HG03103 (cell line): ENCODE results near the gene STK39.
"Not testable (repeated sequence)": the region's sequence is repeated elsewhere in the genome, so short reads cannot be mapped to it uniquely, and the experiment has no call there.

Experiments used
- ATAC-seq: cut with Tn5 transposase; IDR thresholded peaks from one replicate; pipeline ENCODE4 v1.9.1; 2021; ENCODE audit warnings: low read depth; ENCODE audit not compliant: unreplicated experiment

Gene STK39

GRCh38 chr2:168143813-168144212, 103.6 kb downstream of the STK39 start:
- ATAC-seq, result no peak

GRCh38 chr2:168140892-168141291, 106.5 kb downstream of the STK39 start:
- ATAC-seq, result no peak

GRCh38 chr2:168139852-168140251, 107.5 kb downstream of the STK39 start:
- no peak for ATAC-seq

GRCh38 chr2:168138901-168139300, 108.5 kb downstream of the STK39 start:
- ATAC-seq, result no peak

GRCh38 chr2:168138374-168138773, 109.0 kb downstream of the STK39 start:
- ATAC-seq, result no peak

DNA sequence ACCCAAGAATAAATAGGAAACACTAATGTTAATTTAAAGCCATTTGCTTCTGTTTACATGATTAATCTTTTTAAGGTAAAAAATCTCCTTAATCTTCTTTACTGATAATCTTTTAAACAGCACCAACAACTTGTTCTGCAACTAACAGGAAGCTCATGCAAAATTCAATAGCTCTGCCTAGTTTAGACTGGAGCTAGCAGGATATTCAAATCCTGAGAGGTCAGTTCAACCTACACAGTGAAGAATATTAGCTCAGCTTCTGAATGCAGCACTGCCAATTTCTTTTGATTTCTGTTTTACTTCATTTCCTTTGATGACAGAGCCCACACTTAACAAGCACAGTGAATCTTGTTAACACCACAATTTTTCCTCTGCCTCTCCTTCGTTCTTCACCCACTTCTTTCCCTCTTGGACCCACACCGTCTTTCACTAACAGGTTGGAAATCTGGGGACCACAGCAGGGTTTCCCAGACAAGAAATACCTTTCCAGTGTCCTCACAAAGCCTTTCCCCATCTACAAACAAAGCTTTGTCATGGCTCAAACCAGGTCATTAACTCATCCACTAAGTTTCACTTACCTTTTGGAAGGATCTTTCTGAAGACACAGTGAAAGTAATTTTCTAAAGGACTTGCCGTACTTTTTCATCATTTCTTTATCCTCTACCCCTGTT, 109.8 kb downstream of the STK39 start:
- ATAC-seq, result no peak

GRCh38 chr2:168136392-168136977, 110.9 kb downstream of the STK39 start:
- peak; percentile 80 for ATAC-seq

DNA sequence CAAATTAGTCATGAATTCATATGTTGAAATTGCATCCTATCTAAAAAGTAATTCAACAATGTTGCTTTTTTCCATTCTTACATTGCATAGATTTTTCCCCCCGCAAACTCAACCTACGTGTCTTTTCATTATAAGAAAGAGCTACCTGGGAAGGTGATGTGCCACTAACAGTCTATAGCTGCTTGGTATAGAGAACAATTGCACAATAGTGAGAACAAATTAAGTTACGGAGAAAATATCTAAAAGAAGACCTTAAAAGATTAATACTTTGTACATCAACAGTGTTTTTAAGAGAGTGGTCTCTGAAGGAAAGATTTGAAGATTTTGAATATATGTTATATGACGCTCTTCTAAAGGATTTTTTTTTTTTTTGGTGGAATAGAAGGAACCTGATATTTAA, 111.8 kb downstream of the STK39 start:
- ATAC-seq, result no peak

DNA sequence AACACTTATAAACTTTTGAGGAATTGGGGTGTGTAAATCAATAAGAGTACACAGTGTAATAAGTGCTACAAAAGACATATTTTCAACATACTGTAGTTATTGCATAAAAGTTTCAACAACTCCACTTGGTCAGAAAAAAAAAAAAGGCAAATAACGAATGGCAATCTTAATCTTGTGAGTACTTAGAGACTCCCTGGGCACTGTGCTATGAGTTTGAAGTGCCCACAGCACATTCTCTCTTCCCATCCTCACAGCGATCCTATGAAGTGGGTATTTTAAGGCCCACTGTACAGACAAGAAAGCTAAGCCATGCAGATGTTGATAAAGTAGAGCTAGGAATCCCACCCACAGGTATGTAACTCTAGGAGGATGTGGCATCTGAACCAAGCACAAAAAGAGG, 112.3 kb downstream of the STK39 start:
- ATAC-seq, result no peak

GRCh38 chr2:168134485-168134884, 112.9 kb downstream of the STK39 start:
- ATAC-seq, result no peak

GRCh38 chr2:168132389-168132788, 115.0 kb downstream of the STK39 start:
- ATAC-seq, result no peak

GRCh38 chr2:168130346-168130745, 117.0 kb downstream of the STK39 start:
- no peak for ATAC-seq

GRCh38 chr2:168127371-168127770, 120.0 kb downstream of the STK39 start:
- no peak for ATAC-seq

DNA sequence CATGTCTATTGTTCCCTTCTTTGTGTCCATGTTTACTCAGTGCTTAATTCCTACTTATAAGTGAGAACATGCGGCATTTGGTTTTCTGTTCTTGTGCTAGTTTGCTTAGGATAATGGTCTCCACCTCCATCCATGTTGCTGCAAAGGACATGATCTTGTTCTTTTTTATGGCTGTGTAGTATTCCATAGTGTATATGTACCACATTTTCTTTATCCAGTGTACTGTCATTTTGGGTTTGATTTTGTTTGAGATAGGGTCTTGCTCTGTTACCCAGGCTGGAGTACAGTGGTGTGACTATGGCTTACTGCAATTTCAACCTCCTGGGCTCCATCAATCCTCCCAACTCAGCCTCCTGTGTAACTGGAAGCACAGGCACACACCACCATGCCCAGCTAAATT, 125.2 kb downstream of the STK39 start:
- not testable (repeated sequence) for ATAC-seq

- ATAC-seq, result no peak
Measured at GRCh38 chr2:168120730-168121129, 126.7 kb downstream of the STK39 start.

GRCh38 chr2:168120310-168120709, 127.1 kb downstream of the STK39 start:
- ATAC-seq, result no peak

DNA sequence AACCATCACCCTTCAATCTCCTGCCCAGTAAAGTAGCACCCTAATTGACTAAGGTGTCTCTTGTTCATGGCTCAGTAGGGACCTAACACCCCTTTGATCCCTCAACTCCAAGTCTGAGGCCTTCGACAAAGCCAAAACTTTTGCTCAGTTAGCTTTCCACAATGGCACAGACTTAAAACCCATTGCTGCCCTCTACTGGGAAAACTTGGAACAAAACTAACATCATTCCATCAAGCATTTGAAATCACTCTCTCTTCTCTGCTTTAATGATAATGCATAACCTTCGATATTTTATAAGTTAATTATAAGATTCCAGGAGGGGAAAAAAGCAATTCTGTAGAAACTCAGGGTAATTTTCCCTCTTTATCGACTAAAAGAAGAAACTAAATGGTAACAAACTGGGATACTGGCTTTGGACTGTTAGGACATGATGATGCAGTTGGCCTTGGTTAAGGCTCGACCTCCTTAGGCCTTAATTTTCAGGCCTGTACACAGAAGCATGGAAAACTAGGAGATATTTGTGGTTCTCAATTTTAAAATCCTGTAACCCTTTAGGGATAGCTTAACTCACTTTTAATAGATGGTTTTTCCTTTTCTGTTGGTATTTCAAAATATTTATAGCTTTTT, 127.8 kb downstream of the STK39 start:
- ATAC-seq, result peak; percentile 67

DNA sequence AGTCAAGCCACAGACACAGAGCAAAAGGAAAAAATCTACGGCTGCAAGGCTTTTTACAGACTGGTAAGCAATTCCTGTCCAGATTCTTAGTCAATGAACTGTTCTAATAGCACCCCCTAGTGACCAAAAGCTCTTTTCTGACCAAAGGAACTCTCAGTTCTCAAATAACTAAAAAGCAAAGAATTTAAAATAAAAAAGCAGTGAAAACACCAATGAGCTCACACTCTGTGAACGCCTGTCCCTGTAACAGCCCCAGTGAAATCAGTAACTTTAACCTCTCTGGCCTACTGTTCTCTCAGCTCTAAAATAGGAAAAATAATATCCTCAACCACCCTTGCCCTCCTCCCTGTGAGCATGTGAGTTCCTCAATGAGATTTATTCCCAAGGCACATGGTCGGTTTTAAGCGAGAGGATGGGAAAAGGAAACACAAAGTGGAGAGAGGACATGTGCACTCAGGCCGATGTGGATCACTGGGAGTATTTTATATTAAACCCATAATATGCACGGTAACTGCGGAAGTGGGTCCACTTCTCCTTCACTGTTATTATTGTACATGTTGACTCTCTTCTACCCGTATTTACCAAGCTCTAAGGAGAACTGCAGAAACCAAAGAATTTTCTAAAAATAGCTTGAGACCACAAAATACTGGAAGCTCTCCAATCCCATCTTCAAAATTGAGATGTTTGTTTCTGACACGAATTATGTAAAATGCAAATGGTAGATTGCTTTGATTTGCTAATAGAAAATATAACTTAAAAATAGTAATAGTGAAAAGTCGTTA, 128.5 kb downstream of the STK39 start:
- ATAC-seq, result peak; percentile 64

GRCh38 chr2:168116448-168116847, 130.9 kb downstream of the STK39 start:
- no peak for ATAC-seq

DNA sequence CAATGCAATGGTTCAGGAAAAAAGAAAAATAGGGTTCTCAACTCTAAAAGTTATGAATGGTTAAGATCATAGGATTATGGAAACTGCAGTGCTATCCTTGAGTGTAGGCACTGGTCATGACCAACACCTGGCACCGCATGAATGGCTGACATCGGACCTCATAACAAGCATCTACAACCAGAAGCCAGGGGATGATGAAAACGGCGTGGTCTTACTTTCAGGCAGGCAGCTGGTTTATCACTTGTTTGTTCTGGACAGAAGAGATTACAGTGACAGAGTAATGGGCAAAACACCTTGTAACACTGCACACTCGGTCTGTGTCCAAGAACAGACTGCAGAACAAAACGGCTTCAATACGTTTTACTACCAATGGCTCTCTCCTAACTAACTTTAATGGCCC, 132.8 kb downstream of the STK39 start:
- ATAC-seq, result no peak

DNA sequence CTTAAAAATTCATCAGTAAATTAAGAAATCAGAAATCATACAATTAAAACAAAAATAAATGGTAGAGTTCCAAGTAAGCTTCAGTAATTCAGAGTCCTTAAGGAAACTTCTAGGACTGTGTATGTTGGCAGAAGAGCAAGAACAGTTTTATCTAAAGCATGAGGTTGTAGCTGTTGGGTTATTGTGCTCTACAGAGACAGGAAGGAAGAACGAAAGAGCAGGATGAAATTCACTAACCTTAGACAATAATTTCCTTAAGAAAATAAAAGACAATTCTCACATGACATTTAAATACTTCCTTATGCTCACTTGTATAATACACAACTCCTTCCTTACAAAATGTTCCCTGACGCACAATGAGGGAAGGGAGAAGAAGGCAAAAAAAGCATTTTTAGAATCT, 133.4 kb downstream of the STK39 start:
- ATAC-seq, result no peak
